Measurements from ENCODE around the gene HOXD8. TPM values are rescaled to one million over a fixed set of nuclear protein-coding genes. Genes with fewer than 3 reads are reported as not detected.
A peak's percentile ranks its signal among the peaks of the same experiment; 100 is the strongest.

HOXD8 gene
- total RNA-seq, 1 donor from 2014 or later = not detected

- DNase-seq (ENCODE audit: low spot score) = no peak
These were observed 27.1 kb upstream of the HOXD8 start for GRCh38 chr2:176102309-176102866.

GRCh38 chr2:176103194-176103593 lies 26.3 kb upstream of the HOXD8 start:
- ATAC-seq (no peak), DNase-seq (ENCODE audit: low spot score) (no peak)

More at GRCh38 chr2:176102309-176102866, 27.1 kb upstream of the HOXD8 start:
- no peak for ATAC-seq

DNA sequence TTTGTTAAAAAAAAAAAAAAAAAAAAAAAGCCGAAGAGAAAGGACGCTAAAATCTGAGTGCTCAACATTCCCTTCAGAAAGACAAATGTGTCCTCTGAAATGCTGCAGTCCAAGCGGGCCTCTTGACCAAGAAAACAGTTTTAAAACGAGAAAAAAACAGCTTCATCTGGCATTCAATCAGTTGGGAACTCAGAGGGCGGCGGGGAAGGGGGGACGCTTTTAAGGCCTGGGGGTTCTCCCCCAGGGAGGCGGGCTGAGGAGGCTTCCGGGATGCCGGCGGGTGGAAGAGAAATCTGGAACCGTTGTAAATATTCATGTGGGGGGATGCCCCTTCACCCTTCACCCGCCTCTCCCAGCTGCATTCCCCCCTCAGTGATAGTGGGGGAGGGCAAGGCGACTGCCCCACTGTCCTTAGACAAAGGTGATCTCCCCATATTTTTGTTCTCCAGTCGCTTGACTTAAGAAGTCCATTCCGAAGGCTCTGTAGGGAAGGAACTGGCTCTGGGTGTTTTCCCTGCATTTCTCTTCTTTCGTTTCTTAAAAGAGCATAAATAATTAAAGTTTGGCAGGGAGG lies 25.7 kb upstream of the HOXD8 start:
- no peak for DNase-seq (ENCODE audit: low spot score)
- no peak for ATAC-seq

DNA sequence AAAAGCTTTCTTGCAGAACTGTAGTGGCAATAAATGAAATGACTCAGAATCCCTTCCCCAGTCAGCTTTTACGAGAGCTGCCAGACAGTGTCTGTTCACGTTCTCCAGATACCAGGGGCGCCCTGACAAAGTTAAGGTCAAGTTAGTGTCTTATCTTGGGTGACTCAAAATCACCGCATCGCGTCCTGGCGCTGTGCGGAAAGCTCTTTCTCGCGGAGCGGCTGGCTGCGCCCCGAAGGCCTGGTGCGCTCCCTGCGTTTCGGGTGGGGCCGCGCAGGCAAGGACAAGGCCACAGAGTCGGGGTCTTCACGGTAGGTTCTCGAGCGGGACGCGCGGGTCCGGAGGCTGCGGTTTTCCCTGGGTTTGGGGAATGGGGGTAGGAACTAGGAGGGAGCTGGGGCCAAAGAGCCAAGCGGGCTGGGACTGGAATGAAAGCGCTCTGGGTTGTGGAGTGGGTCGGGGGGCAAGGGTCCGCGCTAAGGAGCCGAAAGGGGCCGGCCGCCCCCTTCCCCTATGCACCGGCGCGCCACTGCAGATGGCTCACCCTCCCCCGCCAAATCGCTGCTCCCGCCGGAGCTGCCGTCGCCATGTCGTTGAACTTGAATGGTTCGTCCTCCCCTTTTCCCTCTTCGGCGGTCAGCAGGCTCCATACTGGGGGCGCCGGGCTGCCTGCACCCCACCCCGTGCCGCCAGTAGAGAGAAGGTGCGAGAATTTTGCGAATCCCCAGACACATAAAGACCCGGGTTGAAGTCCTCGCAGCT lies 25.0 kb upstream of the HOXD8 start:
- no peak for ATAC-seq
- DNase-seq (ENCODE audit: low spot score) = no peak

- DNase-seq (ENCODE audit: low spot score) (no peak), ATAC-seq (no peak)
These were observed 24.3 kb upstream of the HOXD8 start for GRCh38 chr2:176105078-176105729.

- ATAC-seq = no peak
These were observed 23.6 kb upstream of the HOXD8 start for GRCh38 chr2:176105730-176106580.

GRCh38 chr2:176106581-176107539 lies 22.6 kb upstream of the HOXD8 start, which contains the start of gene HOXD11:
TSS of gene HOXD11 (plus strand) at chr2:176107280. CDS start at chr2:176107356, 76 bp downstream.
- ATAC-seq = peak; percentile 82
- peak; percentile 67 for DNase-seq (ENCODE audit: low spot score)

More at GRCh38 chr2:176105730-176106580, 23.6 kb upstream of the HOXD8 start:
- DNase-seq (ENCODE audit: low spot score) = no peak

DNA sequence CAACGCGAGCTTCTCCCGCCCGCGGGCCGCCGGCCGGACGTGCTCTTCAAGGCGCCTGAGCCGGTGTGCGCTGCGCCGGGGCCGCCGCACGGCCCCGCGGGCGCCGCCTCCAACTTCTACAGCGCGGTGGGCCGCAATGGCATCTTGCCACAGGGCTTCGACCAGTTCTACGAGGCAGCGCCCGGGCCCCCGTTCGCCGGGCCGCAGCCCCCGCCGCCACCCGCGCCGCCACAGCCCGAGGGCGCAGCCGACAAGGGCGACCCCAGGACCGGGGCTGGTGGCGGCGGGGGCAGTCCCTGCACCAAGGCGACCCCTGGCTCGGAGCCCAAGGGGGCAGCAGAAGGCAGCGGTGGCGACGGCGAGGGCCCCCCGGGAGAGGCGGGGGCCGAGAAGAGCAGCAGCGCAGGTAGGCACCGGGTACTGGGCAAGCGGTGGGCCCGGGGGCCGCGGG lies 21.7 kb upstream of the HOXD8 start:
- DNase-seq (ENCODE audit: low spot score) = no peak

GRCh38 chr2:176109192-176109901 lies 20.2 kb upstream of the HOXD8 start:
- DNase-seq (ENCODE audit: low spot score) = no peak
- no peak for ATAC-seq

More for the DNA sequence above, 21.7 kb upstream of the HOXD8 start:
- no peak for ATAC-seq

DNA sequence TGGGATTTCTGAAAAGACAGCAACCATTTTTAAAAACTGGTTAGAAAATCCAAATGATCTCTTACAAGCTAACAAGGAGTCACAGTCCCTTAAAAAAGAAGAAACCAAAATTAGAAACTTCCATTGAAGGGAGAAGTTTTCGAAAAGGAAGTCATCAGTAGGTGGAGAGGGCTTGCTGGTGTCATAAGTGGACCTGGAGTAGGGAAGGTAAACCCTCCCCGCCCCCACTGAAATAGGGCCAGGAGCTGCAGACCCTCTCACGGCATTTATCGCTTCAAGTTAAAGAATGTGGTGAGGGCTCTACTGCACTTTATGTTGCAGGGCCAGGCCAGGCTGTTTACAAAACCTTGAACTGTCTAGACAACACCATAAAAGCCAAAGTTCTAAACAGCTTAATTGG lies 19.6 kb upstream of the HOXD8 start:
- ATAC-seq (no peak), DNase-seq (ENCODE audit: low spot score) (no peak)

- ATAC-seq (no peak), DNase-seq (ENCODE audit: low spot score) (no peak)
These were observed 18.8 kb upstream of the HOXD8 start for GRCh38 chr2:176110415-176111308.

- DNase-seq (ENCODE audit: low spot score) = no peak
- ATAC-seq = peak; percentile 60
These were observed 18.2 kb upstream of the HOXD8 start for GRCh38 chr2:176111309-176111663.

DNA sequence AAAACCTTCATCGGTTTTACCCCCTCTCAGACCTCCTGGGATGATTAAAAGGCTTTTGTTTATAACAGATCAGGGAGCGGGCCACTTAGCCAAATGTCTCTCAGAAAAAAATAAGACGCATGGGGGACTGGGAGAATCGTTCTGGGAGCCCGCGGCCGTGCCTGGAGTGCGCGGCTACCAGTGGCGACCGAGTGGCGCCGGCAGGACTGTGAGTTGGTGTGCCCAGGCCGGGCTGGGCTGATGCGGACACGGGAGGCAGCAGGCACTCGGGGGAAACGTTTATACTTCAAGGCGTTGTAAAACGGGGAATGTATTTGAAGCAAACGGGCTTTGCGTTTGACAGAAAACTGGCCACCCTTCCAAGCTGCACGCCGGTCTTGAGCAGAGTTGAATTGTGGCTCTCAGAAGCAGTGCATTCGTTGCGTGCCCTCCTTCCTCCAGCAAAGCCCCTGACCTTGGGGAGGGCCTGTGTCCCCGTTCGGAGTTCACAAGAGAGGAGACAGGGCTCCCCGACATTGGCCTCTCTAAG lies 17.6 kb upstream of the HOXD8 start:
- DNase-seq (ENCODE audit: low spot score) (no peak), ATAC-seq (no peak)

DNA sequence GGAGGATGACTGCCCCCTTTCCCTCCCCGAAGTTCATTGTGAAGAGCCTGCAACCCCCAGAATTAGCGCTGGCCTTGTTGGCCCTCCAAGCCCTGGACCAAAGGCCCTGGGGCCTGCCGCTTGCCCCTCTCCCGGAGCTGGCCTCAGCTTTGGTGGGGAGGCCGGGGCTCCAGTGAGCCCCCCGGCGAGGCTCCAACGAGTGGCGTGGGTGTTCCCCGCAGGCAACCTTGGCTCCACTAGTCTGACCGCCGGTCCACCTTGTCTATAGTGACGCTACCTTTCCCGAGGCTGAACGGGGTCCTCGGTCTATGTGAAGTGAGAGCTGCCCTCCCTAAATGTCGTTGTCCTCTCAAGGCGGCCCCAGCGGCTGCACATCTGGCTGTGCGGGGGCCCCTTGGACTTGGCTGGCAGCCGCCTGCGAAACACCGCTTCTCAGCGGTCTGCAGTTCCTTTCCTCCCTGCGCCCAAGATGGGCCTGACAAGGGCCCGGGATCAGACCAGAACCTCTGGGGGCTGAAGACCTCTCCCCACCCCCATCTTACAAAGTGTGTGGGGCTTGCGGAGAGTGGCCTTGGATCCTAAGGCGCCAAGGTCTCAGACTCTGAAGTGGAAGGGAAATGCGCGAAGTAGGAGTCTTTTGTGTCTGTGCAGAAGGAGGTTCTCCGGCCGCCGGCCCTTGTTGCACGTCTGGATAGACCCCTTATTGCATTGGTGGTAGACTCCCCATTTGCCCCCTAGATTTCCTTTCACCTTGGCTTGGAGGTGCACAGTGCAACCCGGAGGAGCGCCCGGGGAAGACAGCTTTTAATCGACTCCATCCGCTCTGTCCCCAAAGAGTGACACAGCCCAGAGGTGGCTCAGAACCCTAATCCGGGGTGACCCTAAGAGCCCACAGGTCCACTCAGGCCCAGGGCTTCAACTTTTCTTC lies 16.9 kb upstream of the HOXD8 start:
- DNase-seq (ENCODE audit: low spot score) = no peak
- ATAC-seq = no peak

DNA sequence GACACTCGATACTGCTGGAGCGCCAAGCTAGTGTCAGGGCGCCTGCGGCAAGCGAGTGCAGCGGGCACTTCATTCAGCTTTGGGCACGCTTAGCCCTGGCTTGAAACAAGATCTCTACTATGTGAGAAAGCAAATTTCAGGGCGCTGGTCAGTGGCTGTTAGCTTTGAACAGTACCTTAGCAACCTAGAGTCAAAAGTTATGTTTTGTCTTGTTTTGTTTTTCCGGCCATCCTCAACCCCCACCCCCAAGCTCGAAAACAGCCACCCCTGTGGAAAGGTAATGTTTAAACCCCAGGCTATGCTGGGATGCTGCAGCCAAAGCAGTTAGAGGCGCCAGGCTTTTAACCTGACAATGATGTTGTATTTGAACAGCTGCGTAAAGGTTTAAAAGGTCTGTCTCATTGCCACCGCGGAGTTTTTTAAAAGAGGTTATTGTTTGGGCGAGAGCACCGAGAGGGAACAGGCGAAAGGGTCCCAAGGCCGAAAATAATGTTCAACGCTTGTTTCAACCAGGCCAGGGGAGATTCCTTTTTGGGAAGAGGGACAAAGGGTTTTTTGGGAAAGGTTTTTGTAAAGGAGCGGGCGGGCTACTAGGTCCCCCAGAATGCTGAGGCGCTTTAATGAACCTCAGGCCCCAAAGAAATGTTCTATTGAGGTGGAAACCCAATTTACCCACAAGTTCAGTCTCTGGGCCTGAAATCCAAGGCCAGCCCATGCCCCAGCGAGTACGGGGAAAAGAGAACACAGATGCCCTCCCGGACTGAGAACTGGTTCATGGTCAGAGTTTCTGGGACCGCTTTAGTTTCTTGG lies 15.2 kb upstream of the HOXD8 start:
- no peak for DNase-seq (ENCODE audit: low spot score)
- ATAC-seq = no peak

Data from left lobe of liver (tissue), 2 donors.